OCI-LY7 (cell line): ENCODE data around the gene CLEC16A. TPM values are rescaled to one million over a fixed set of nuclear protein-coding genes. Genes with fewer than 3 reads are reported as not detected.

ENCODE experiments used
- BruUV-seq: library from RNA; stranded (reverse); fragments of 400-500 nt; replicated peaks from 2 replicates; lab custom pipeline; 2021; lab: Mats Ljungman, UMichigan
- CTCF ChIA-PET: fragments of 300-600 bp; sonication (Branson Sonifier 250); formaldehyde crosslinking; loops from one replicate; lab custom pipeline; 2022; ENCODE audit warnings: antibody characterized with exemption; ENCODE audit not compliant: unreplicated experiment; lab: Charles Lee
- POLR2A ChIA-PET: fragments of 300-600 bp; sonication (Branson Sonifier 250); formaldehyde crosslinking; loops from one replicate; lab custom pipeline; 2022; ENCODE audit warnings: antibody characterized with exemption; lab: Charles Lee
- DNase-seq: peaks from one replicate; pipeline ENCODE4 v3.0.0-alpha.2; 2015; ENCODE audit warnings: low spot score
- H2AFZ ChIP-seq: fragments of 200-600 bp; sonication (generic), shearing (Covaris generic); 2 replicates; pipeline ENCODE4 v1.6.1; 2014; ENCODE audit warnings: mild to moderate bottlenecking, antibody characterized with exemption, low read length, moderate library complexity
- H3K27ac ChIP-seq: fragments of 200-600 bp; sonication (generic); 2 replicates; pipeline ENCODE4 v1.5.1; 2014; ENCODE audit warnings: mixed run types, low read depth, mild to moderate bottlenecking, moderate library complexity, low read length, inconsistent platforms; ENCODE audit not compliant: poor library complexity, severe bottlenecking
- H3K36me3 ChIP-seq: fragments of 200-600 bp; sonication (generic); 2 replicates; pipeline ENCODE4 v1.6.1; 2014; ENCODE audit warnings: mild to moderate bottlenecking, antibody characterized with exemption, low read length, moderate library complexity, mixed read lengths; ENCODE audit not compliant: insufficient read depth
- H3K4me1 ChIP-seq: fragments of 200-600 bp; sonication (generic); 2 replicates; pipeline ENCODE4 v1.5.1; 2014; ENCODE audit warnings: mild to moderate bottlenecking, low read length; ENCODE audit not compliant: insufficient read depth, poor library complexity, severe bottlenecking
- H3K4me2 ChIP-seq: fragments of 200-600 bp; sonication (generic); 2 replicates; pipeline ENCODE4 v1.6.1; 2014; ENCODE audit warnings: mild to moderate bottlenecking, low read length
- H3K4me3 ChIP-seq: fragments of 200-600 bp; sonication (generic); 2 replicates; pipeline ENCODE4 v1.5.1; 2014; ENCODE audit warnings: mild to moderate bottlenecking, low read depth, low read length; ENCODE audit not compliant: poor library complexity, severe bottlenecking
- H3K79me2 ChIP-seq: fragments of 200-600 bp; sonication (generic); 2 replicates; pipeline ENCODE4 v1.6.1; 2016; ENCODE audit warnings: low read depth, mild to moderate bottlenecking, low read length, moderate library complexity, mixed read lengths; ENCODE audit not compliant: insufficient read depth
- H3K9me2 ChIP-seq: fragments of 200-600 bp; sonication (generic); 2 replicates; pipeline ENCODE4 v1.6.1; 2016; ENCODE audit warnings: mild to moderate bottlenecking, low read length, mixed read lengths; ENCODE audit not compliant: insufficient read depth
- H3K9me3 ChIP-seq: fragments of 200-600 bp; sonication (generic); 2 replicates; pipeline ENCODE4 v1.6.1; 2014; ENCODE audit warnings: mild to moderate bottlenecking, mixed run types, low read length, mixed read lengths
- H4K20me1 ChIP-seq: fragments of 200-600 bp; sonication (generic); 2 replicates; pipeline ENCODE4 v1.6.1; 2014; ENCODE audit warnings: mild to moderate bottlenecking, antibody characterized with exemption, low read length, moderate library complexity, mixed read lengths; ENCODE audit not compliant: insufficient read depth
- EZH2phosphoT487 ChIP-seq: fragments of 200-600 bp; sonication (generic); IDR thresholded peaks from 2 replicates; pipeline ENCODE4 v1.6.1; 2018; ENCODE audit warnings: low read depth, borderline replicate concordance, mild to moderate bottlenecking, mixed run types, antibody characterized with exemption, low read length, moderate library complexity, mixed read lengths
- intact Hi-C: fragments of 100-400 bp; cut with micrococcal nuclease; formaldehyde crosslinking; loops from one replicate; pipeline ENCODE4 v1.10.0; 2022; ENCODE audit not compliant: unreplicated experiment
- total RNA-seq, 2 experiments: library from RNA; depleted of rRNA in 1 of 2; stranded (reverse); fragments of >200 nt in 1 of 2; shearing (Covaris generic) in 1 of 2; gene quantifications; 2 replicates each; pipeline ENCODE4 v1.2.3, GENCODE V29; 2014 to 2022
- TF ChIP-seq, protein P1 (sequence below): fragments of 200-600 bp; sonication (generic); conservative IDR thresholded peaks from 2 replicates; pipeline ENCODE4 v1.5.1; 2014; ENCODE audit warnings: mild to moderate bottlenecking, antibody characterized with exemption, low read length, moderate library complexity, mixed read lengths

The CLEC16A gene
- total RNA-seq, 2 experiments from 2014 or later = 26.2 to 50.9 TPM

- TF ChIP-seq EZH2phosphoT487 = no peak
- TF ChIP-seq, protein P1, sequence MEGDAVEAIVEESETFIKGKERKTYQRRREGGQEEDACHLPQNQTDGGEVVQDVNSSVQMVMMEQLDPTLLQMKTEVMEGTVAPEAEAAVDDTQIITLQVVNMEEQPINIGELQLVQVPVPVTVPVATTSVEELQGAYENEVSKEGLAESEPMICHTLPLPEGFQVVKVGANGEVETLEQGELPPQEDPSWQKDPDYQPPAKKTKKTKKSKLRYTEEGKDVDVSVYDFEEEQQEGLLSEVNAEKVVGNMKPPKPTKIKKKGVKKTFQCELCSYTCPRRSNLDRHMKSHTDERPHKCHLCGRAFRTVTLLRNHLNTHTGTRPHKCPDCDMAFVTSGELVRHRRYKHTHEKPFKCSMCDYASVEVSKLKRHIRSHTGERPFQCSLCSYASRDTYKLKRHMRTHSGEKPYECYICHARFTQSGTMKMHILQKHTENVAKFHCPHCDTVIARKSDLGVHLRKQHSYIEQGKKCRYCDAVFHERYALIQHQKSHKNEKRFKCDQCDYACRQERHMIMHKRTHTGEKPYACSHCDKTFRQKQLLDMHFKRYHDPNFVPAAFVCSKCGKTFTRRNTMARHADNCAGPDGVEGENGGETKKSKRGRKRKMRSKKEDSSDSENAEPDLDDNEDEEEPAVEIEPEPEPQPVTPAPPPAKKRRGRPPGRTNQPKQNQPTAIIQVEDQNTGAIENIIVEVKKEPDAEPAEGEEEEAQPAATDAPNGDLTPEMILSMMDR = no peak
- no TSS peak for BruUV-seq
- Histone ChIP-seq H3K79me2 (no peaks in the 10 kb centered on the region), H2AFZ (no peak overlapping the region), H3K4me1 (no peaks in the 10 kb centered on the region), H3K36me3 (peaks cover 8% of the 10 kb centered on the region), H3K9me2 (no peaks in the 10 kb centered on the region), H3K4me2 (no peak overlapping the region), H4K20me1 (no peaks in the 10 kb centered on the region), H3K9me3 (no peaks in the 10 kb centered on the region), H3K27ac (no peak overlapping the region), H3K4me3 (no peak overlapping the region)
- ChIA-PET POLR2A (interaction anchor here (0.6 kb wide), 1 partner anchor 258 kb away, joined by 3 read pairs; no protein-coding TSS in a partner anchor), CTCF (no interaction called here)
- intact Hi-C loops = no loop called here
- DNase-seq = no peak
Measured at GRCh38 chr16:11112723-11113348, 168.5 kb downstream of the CLEC16A start.

DNA sequence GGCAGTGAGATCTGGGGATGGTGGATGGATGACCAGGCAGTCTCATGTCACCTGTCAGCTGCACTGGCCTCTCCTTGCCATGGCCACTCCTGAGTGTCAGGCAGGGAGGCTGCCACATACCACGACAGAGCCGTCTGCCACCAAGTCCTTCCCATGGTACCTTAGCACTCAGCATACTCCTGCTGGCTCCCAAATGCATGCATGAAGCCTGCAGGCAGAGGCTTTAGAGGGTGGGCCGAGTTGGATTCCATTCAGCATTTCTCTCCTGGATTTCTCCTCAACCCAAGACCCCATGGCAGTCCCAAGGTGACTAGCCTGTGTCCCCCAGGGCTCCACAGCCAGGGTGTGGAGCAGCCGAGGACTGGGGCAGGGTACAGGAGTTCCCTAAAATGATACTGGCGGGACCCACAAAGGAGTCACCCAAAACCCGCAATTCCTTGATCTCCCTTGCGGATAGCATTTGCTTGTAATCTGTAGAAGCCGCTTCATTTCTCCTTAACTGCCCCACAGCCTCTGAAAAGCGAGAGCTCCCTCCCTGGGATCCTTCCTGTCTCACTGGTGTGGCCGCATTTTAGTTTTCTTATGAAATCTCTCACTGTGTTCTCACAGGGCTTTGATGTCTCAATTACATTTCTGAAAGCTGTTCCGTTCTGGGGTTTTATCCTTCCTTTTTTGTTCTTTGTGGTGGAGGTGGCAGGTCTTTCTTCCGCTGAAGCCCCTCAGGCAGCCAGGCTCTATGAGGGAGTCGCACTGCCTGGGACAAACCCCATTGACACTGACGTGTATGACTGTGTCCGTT, 170.2 kb downstream of the CLEC16A start:
- no TSS peak for BruUV-seq
- TF ChIP-seq, protein P1 = no peak
- no peak for TF ChIP-seq EZH2phosphoT487
- Histone ChIP-seq H3K79me2 (no peaks in the 10 kb centered on the region), H3K4me2 (no peak overlapping the region), H4K20me1 (no peaks in the 10 kb centered on the region), H3K36me3 (peaks cover 8% of the 10 kb centered on the region; the same call in 1 of the 2 replicates), H3K4me1 (no peaks in the 10 kb centered on the region), H3K27ac (no peak overlapping the region), H3K9me3 (no peaks in the 10 kb centered on the region), H2AFZ (no peak overlapping the region), H3K4me3 (no peak overlapping the region), H3K9me2 (no peaks in the 10 kb centered on the region)
- ChIA-PET POLR2A (no interaction called here), CTCF (no interaction called here)
- intact Hi-C loops = no loop called here
- no peak for DNase-seq
